Measurements from ENCODE around the gene RFPL3.
"Not testable (repeated sequence)": the region's sequence is repeated elsewhere in the genome, so short reads cannot be mapped to it uniquely, and the experiment has no call there.

The RFPL3 gene

GRCh38 chr22:32357567-32357966 lies at the start of gene RFPL3:
Gene RFPL3, plus strand, starts transcription at chr22:32357867. Its CDS starts 205 bp downstream, at chr22:32358072.
- DNase-seq = not testable (repeated sequence)

- no peak for DNase-seq
These were observed 49.5 kb upstream of the RFPL3 start for GRCh38 chr22:32308191-32308590.

- DNase-seq = no peak
These were observed 48.7 kb upstream of the RFPL3 start for GRCh38 chr22:32308934-32309333.

GRCh38 chr22:32309585-32310251 lies 47.9 kb upstream of the RFPL3 start:
- no peak for DNase-seq

- no peak for DNase-seq
These were observed 46.9 kb upstream of the RFPL3 start for GRCh38 chr22:32310777-32311176.

- DNase-seq = no peak
These were observed 46.1 kb upstream of the RFPL3 start for GRCh38 chr22:32311551-32312071.

- no peak for DNase-seq
These were observed 44.9 kb upstream of the RFPL3 start for GRCh38 chr22:32312748-32313147.

- no peak for DNase-seq
These were observed 44.1 kb upstream of the RFPL3 start for GRCh38 chr22:32313532-32313931.

GRCh38 chr22:32317524-32317923 lies 40.1 kb upstream of the RFPL3 start:
- DNase-seq = no peak

GRCh38 chr22:32318361-32318760 lies 39.3 kb upstream of the RFPL3 start:
- DNase-seq = no peak

GRCh38 chr22:32319861-32320406 lies 37.7 kb upstream of the RFPL3 start:
- DNase-seq = no peak

GRCh38 chr22:32322986-32323385 lies 34.7 kb upstream of the RFPL3 start:
- no peak for DNase-seq

- no peak for DNase-seq
These were observed 34.0 kb upstream of the RFPL3 start for GRCh38 chr22:32323513-32324164.

GRCh38 chr22:32324505-32325415 lies 32.9 kb upstream of the RFPL3 start:
- DNase-seq = no peak

GRCh38 chr22:32325416-32325801 lies 32.3 kb upstream of the RFPL3 start:
- DNase-seq = no peak

GRCh38 chr22:32325811-32326237 lies 31.8 kb upstream of the RFPL3 start:
- no peak for DNase-seq

GRCh38 chr22:32326647-32327046 lies 31.0 kb upstream of the RFPL3 start:
- no peak for DNase-seq

- no peak for DNase-seq
These were observed 30.6 kb upstream of the RFPL3 start for GRCh38 chr22:32327066-32327465.

- no peak for DNase-seq
These were observed 30.0 kb upstream of the RFPL3 start for GRCh38 chr22:32327596-32328171.

- no peak for DNase-seq
These were observed 29.1 kb upstream of the RFPL3 start for GRCh38 chr22:32328306-32329201.

- no peak for DNase-seq
These were observed 28.4 kb upstream of the RFPL3 start for GRCh38 chr22:32329202-32329645.
